Thyroid gland (tissue), 4 donors: ENCODE results near the gene ADARB2. TPM values are rescaled to one million over a fixed set of nuclear protein-coding genes. Genes with fewer than 3 reads are reported as not detected.

ENCODE experiments used
- DNase-seq, 2 donors: peaks; one replicate each; pipeline ENCODE4 v3.0.0-alpha.2; 2019
- H3K27ac ChIP-seq, 3 donors: fragments of 200-600 bp; sonication (generic); 1 replicate in 2 of 3; 2 replicates in 1 of 3; pipeline ENCODE4 v1.5.1; 2016 to 2019; ENCODE audit warnings: mild to moderate bottlenecking in 1 of 3, moderate library complexity in 1 of 3
- H3K27me3 ChIP-seq: fragments of 200-600 bp; sonication (generic); one replicate; pipeline ENCODE4 v1.5.1; 2019
- H3K36me3 ChIP-seq, 2 donors: fragments of 200-600 bp; sonication (generic); one replicate each; pipeline ENCODE4 v1.5.1; 2016 to 2019
- H3K4me1 ChIP-seq, 2 donors: fragments of 200-600 bp; sonication (generic); one replicate each; pipeline ENCODE4 v1.5.1; 2017 to 2019
- H3K4me3 ChIP-seq, 3 donors: fragments of 200-600 bp; sonication (generic); replicated peaks in 1 of 3; 1 replicate in 2 of 3; 2 replicates in 1 of 3; pipeline ENCODE4 v1.5.1; 2016; ENCODE audit warnings: mild to moderate bottlenecking in 1 of 3
- H3K9me3 ChIP-seq: fragments of 200-600 bp; sonication (generic); one replicate; pipeline ENCODE4 v1.5.1; 2017
- CTCF ChIP-seq, 6 experiments: fragments of 200-600 bp in 3 of 6; fragments of 450-650 bp in 3 of 6; sonication (generic) in 3 of 6; IDR thresholded peaks; one replicate each; pipeline ENCODE4 v1.5.1; 2016 to 2019; ENCODE audit warnings: antibody characterized with exemption in 6 of 6, mild to moderate bottlenecking in 2 of 6, inconsistent platforms in 1 of 6, moderate library complexity in 1 of 6
- POLR2A ChIP-seq, 2 donors: fragments of 450-650 bp; IDR thresholded peaks; one replicate each; pipeline ENCODE4 v1.6.1; 2017; ENCODE audit warnings: antibody characterized with exemption in 2 of 2, mild to moderate bottlenecking in 2 of 2, moderate library complexity in 1 of 2
- WGBS, 2 donors: methylation state at CpG; one replicate each; pipeline ENCODE4 v1.1.5; 2017; 5-methylcytosine and 5-hydroxymethylcytosine counted together
- intact Hi-C: fragments of 100-400 bp; cut with DNase I; formaldehyde crosslinking; loops from one replicate; pipeline ENCODE4 v1.15.1; 2023
- total RNA-seq, 4 donors: library from RNA; depleted of rRNA; stranded (reverse); fragments of >200 nt; gene quantifications; one replicate each; pipeline ENCODE4 v1.2.3, GENCODE V29; 2016

The ADARB2 gene
- total RNA-seq, 4 donors from 2014 or later: 0.08 to 0.15 TPM; not detected in 2

- H3K9me3 ChIP-seq: no peaks in the 10 kb centered on the region
- 65 to 74% methylated on average over 18 of the region's 18 CpGs for WGBS, 2 donors
- DNase-seq: no peak
- intact Hi-C loops: no loop called here
- no peak overlapping the region for H3K4me3 ChIP-seq
- no peaks in the 10 kb centered on the region for H3K27me3 ChIP-seq
- no peak overlapping the region for H3K27ac ChIP-seq
- no peaks in the 10 kb centered on the region for H3K4me1 ChIP-seq
- no peak for TF ChIP-seq POLR2A (IDR thresholded peaks at IDR 0.05)
- no peak for TF ChIP-seq CTCF (IDR thresholded peaks at IDR 0.05)
- no peaks in the 10 kb centered on the region for H3K36me3 ChIP-seq
Observed at GRCh38 chr10:1629326-1630198, 107.8 kb downstream of the ADARB2 start.

GRCh38 chr10:1628757-1629156 lies 108.6 kb downstream of the ADARB2 start:
- Histone ChIP-seq H3K9me3 (no peaks in the 10 kb centered on the region), H3K4me1 (no peaks in the 10 kb centered on the region), H3K27me3 (no peaks in the 10 kb centered on the region), H3K4me3 (no peak overlapping the region), H3K27ac (no peak overlapping the region), H3K36me3 (no peaks in the 10 kb centered on the region)
- 90 to 92% methylated on average over 11 to 13 of the region's 14 CpGs for WGBS, 2 donors
- DNase-seq: no peak
- TF ChIP-seq POLR2A (IDR thresholded peaks at IDR 0.05) (no peak), CTCF (IDR thresholded peaks at IDR 0.05) (no peak)
- intact Hi-C loops: no loop called here

- Histone ChIP-seq H3K9me3 (no peaks in the 10 kb centered on the region), H3K36me3 (no peaks in the 10 kb centered on the region), H3K27me3 (no peaks in the 10 kb centered on the region), H3K27ac (no peak overlapping the region), H3K4me3 (no peak overlapping the region), H3K4me1 (no peaks in the 10 kb centered on the region)
- TF ChIP-seq CTCF (IDR thresholded peaks at IDR 0.05) (no peak), POLR2A (IDR thresholded peaks at IDR 0.05) (no peak)
- 77 to 78% methylated on average over 14 of the region's 14 CpGs for WGBS, 2 donors
- intact Hi-C loops: no loop called here
- no peak for DNase-seq
Observed at GRCh38 chr10:1627945-1628344, 109.4 kb downstream of the ADARB2 start.

- intact Hi-C loops: no loop called here
Observed at GRCh38 chr10:1626835-1627234, 110.5 kb downstream of the ADARB2 start.

More at GRCh38 chr10:1626835-1627234, 110.5 kb downstream of the ADARB2 start:
- no peak for DNase-seq
- H3K36me3 ChIP-seq: no peaks in the 10 kb centered on the region
- H3K9me3 ChIP-seq: no peaks in the 10 kb centered on the region
- 71 to 72% methylated on average over 16 of the region's 16 CpGs for WGBS, 2 donors
- H3K4me1 ChIP-seq: no peaks in the 10 kb centered on the region
- no peak overlapping the region for H3K4me3 ChIP-seq
- TF ChIP-seq CTCF (IDR thresholded peaks at IDR 0.05) (no peak), POLR2A (IDR thresholded peaks at IDR 0.05) (no peak)
- H3K27ac ChIP-seq: no peak overlapping the region
- no peaks in the 10 kb centered on the region for H3K27me3 ChIP-seq
